SK-N-SH (cell line): ENCODE measurements around the gene KCNAB1. TPM values are rescaled to one million over a fixed set of nuclear protein-coding genes. Genes with fewer than 3 reads are reported as not detected.

Experiments
- CTCF ChIA-PET: fragments of 300-600, 350-600 bp; formaldehyde crosslinking; extraction: SDS; loops from one replicate; lab custom pipeline; 2021; lab: Yijun Ruan, JAX
- POLR2A ChIA-PET: fragments of 350-600 bp; sonication (Branson Sonifier 250); formaldehyde crosslinking; extraction: SDS; loops from one replicate; lab custom pipeline; 2020; ENCODE audit warnings: antibody characterized with exemption, inconsistent platforms; lab: Yijun Ruan, JAX
- DNase-seq: peaks from one replicate; pipeline ENCODE4 v3.0.0; 2012
- H2AFZ ChIP-seq: fragments of 200-600 bp; sonication (generic); 2 replicates; pipeline ENCODE4 v1.8.1; 2016; ENCODE audit warnings: antibody characterized with exemption, mild to moderate bottlenecking, low read depth
- H3F3A ChIP-seq: fragments of 200-600 bp; sonication (generic); replicated peaks from 2 replicates; pipeline ENCODE3; 2016; ENCODE audit warnings: antibody characterized with exemption, mild to moderate bottlenecking; ENCODE audit not compliant: insufficient read depth
- H3K27ac ChIP-seq, 2 experiments: fragments of 200-500 bp in 1 of 2; fragments of 200-600 bp in 1 of 2; sonication (Bioruptor generic) in 1 of 2; sonication (generic), shearing (Covaris generic) in 1 of 2; 2 replicates each; pipeline versions ENCODE4 v1.5.1 to v1.6.1; 2014 to 2016; ENCODE audit warnings: low read depth in 2 of 2, inconsistent platforms in 1 of 2, low read length in 1 of 2, mild to moderate bottlenecking in 1 of 2, mixed read lengths in 1 of 2
- H3K27me3 ChIP-seq: fragments of 200-600 bp; sonication (generic), shearing (Covaris generic); 2 replicates; pipeline ENCODE4 v1.6.1; 2016; ENCODE audit warnings: mixed run types; ENCODE audit not compliant: insufficient read depth
- H3K36me3 ChIP-seq, 2 experiments: fragments of 200-500 bp in 1 of 2; fragments of 200-600 bp in 1 of 2; sonication (Bioruptor generic) in 1 of 2; sonication (generic) in 1 of 2; replicated peaks in 1 of 2; 2 replicates each; pipeline versions ENCODE3 to v1.5.1; 2014 to 2016; ENCODE audit warnings: low read length in 1 of 2, mild to moderate bottlenecking in 1 of 2; ENCODE audit not compliant: insufficient read depth in 2 of 2, control insufficient read depth in 1 of 2
- H3K4me1 ChIP-seq, 2 experiments: fragments of 200-500 bp in 1 of 2; fragments of 200-600 bp in 1 of 2; sonication (Bioruptor generic) in 1 of 2; sonication (generic), shearing (Covaris generic) in 1 of 2; 2 replicates each; pipeline versions ENCODE4 v1.5.1 to v1.6.1; 2014 to 2016; ENCODE audit warnings: low read depth in 1 of 2, low read length in 1 of 2, mixed run types in 1 of 2; ENCODE audit not compliant: insufficient read depth in 2 of 2, control insufficient read depth in 1 of 2
- H3K4me2 ChIP-seq: fragments of 200-600 bp; sonication (generic), shearing (Covaris generic); 2 replicates; pipeline ENCODE4 v1.6.1; 2017; ENCODE audit warnings: mixed run types
- H3K4me3 ChIP-seq, 2 experiments: fragments of 200-500 bp in 1 of 2; fragments of 200-600 bp in 1 of 2; sonication (Bioruptor generic) in 1 of 2; sonication (generic), shearing (Covaris generic) in 1 of 2; 2 replicates each; pipeline versions ENCODE4 v1.5.1 to v1.8.1; 2014 to 2016; ENCODE audit warnings: low read depth in 2 of 2, inconsistent platforms in 1 of 2, low read length in 1 of 2, mild to moderate bottlenecking in 1 of 2, mixed read lengths in 1 of 2, moderate library complexity in 1 of 2
- H3K79me2 ChIP-seq: fragments of 200-600 bp; sonication (generic); 2 replicates; pipeline ENCODE4 v1.8.1; 2017; ENCODE audit warnings: mild to moderate bottlenecking; ENCODE audit not compliant: insufficient read depth
- H3K9ac ChIP-seq: fragments of 200-600 bp; sonication (generic); 2 replicates; pipeline ENCODE4 v1.6.1; 2017; ENCODE audit warnings: mixed run types
- H3K9me2 ChIP-seq: fragments of 200-600 bp; sonication (generic); 2 replicates; pipeline ENCODE4 v1.6.1; 2017; ENCODE audit warnings: mixed run types
- H3K9me3 ChIP-seq: fragments of 200-600 bp; sonication (generic); 2 replicates; pipeline ENCODE4 v1.6.1; 2017; ENCODE audit warnings: mixed run types, mild to moderate bottlenecking, moderate library complexity
- H4K20me1 ChIP-seq: fragments of 200-600 bp; sonication (generic); 2 replicates; pipeline ENCODE4 v1.6.1; 2017; ENCODE audit warnings: mild to moderate bottlenecking, mixed run types; ENCODE audit not compliant: insufficient read depth
- ELF1 ChIP-seq: IDR thresholded peaks from 2 replicates; pipeline ENCODE4 v1.4.0; 2012
- EZH2phosphoT487 ChIP-seq: fragments of 200-600 bp; sonication (generic); IDR thresholded peaks from 2 replicates; pipeline ENCODE4 v1.6.1; 2017; ENCODE audit warnings: low read depth, mixed run types, mild to moderate bottlenecking, antibody characterized with exemption, moderate library complexity, borderline replicate concordance
- FOSL2 ChIP-seq: IDR thresholded peaks from 2 replicates; pipeline ENCODE4 v1.4.0; 2012; ENCODE audit warnings: low read depth, mild to moderate bottlenecking, moderate library complexity, borderline replicate concordance
- MXI1 ChIP-seq: IDR thresholded peaks from 2 replicates; pipeline ENCODE4 v1.6.1; 2012; ENCODE audit warnings: mild to moderate bottlenecking, low read depth, low read length, improper control_type of control experiment
- POLR2AphosphoS5 ChIP-seq: IDR thresholded peaks from 2 replicates; pipeline ENCODE4 v1.6.1; 2012; ENCODE audit warnings: low read depth, low read length
- RAD21 ChIP-seq: IDR thresholded peaks from 2 replicates; pipeline ENCODE4 v1.6.1; 2012; ENCODE audit warnings: mild to moderate bottlenecking, low read length
- RXRA ChIP-seq: IDR thresholded peaks from 2 replicates; pipeline ENCODE4 v1.4.0; 2012; ENCODE audit warnings: low read depth, mild to moderate bottlenecking, borderline replicate concordance
- SIN3A ChIP-seq: IDR thresholded peaks from 2 replicates; pipeline ENCODE4 v1.6.1; 2012; ENCODE audit warnings: low read depth, mild to moderate bottlenecking, low read length, moderate library complexity, borderline replicate concordance
- TAF1 ChIP-seq: IDR thresholded peaks from 2 replicates; pipeline ENCODE4 v1.6.1; 2012; ENCODE audit warnings: low read depth, mild to moderate bottlenecking, low read length, moderate library complexity, borderline replicate concordance
- YY1 ChIP-seq: IDR thresholded peaks from 2 replicates; pipeline ENCODE4 v1.4.0; 2012; ENCODE audit warnings: low read depth, mild to moderate bottlenecking
- WGBS: methylation state at CpG from one replicate; pipeline ENCODE4 v1.1.6; 2017; ENCODE audit warnings: low lambda C conversion rate; 5-methylcytosine and 5-hydroxymethylcytosine counted together
- polyA plus RNA-seq, 3 experiments: library from polyadenylated mRNA; depleted of rRNA; stranded (reverse); fragments of >200 nt; gene quantifications; 2 replicates each; pipeline ENCODE4 v1.2.3, GENCODE V29; 2012
- TF ChIP-seq, protein P1 (sequence below): IDR thresholded peaks from 2 replicates; pipeline ENCODE4 v1.4.0; 2012; ENCODE audit warnings: low read depth, borderline replicate concordance
- TF ChIP-seq, protein P2 (sequence below): IDR thresholded peaks from 2 replicates; pipeline ENCODE4 v1.4.0; 2012; ENCODE audit warnings: low read depth, borderline replicate concordance
- TF ChIP-seq, protein P3 (sequence below): IDR thresholded peaks from 2 replicates; pipeline ENCODE4 v1.4.0; 2012; ENCODE audit warnings: low read depth

Gene KCNAB1
- polyA plus RNA-seq, 1 of the 3 experiments (the other 2 are of a cell fraction) = 82.1 TPM

DNA sequence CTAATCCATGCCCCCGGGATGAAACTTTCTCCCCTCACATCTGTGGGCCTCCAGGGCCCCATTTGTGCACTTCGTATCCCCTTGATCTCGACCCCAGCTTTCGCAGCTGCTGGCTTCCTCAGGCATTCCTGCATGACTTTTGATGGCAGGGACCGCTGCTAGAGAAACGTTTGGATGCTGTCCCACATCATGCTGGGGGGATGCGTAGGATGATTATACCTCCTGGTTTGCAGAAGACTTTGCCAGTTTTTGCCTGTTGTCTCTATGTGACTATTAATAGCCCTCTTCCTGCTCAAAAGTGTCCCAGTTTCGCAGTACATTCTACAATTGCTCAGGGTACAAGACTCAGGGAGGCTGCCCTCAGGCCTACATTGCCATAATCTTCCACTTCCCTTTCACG is 10.4 kb upstream of the KCNAB1 start:
- POLR2A ChIA-PET = no interaction called here

DNA sequence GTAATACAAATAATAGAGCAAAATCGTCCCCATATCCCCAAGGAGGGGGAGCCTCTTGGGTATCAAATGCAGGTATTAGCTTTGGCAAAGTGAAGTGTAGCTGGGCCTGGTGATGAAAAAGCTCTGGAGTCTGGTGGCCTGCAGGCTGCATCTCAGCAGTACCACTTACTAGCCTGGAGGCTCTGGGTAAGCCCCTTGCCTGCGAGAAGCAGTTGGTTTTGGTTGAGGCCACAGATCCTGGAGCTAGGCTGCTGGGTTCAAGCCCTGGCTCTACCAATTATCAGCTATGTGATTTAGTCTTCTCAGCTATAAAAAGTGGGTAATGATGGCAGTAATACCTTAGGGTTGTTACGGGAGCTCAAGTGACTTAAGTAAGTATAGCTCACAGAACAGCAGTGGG is 6.1 kb downstream of the KCNAB1 start:
- no peaks in the 10 kb centered on the region for H3K9me2 ChIP-seq
- no peaks in the 10 kb centered on the region; the same call in 1 of the 2 replicates for H3K27me3 ChIP-seq
- H3K27ac ChIP-seq = no peak overlapping the region
- no peaks in the 10 kb centered on the region for H3K79me2 ChIP-seq
- no peaks in the 10 kb centered on the region for H3K4me1 ChIP-seq
- H4K20me1 ChIP-seq = no peaks in the 10 kb centered on the region
- H2AFZ ChIP-seq = no peak overlapping the region
- H3F3A ChIP-seq = no peaks in the 10 kb centered on the region
- ChIA-PET POLR2A (no interaction called here), CTCF (interaction anchor here (0.8 to 2.9 kb wide), 3 partner anchors 10 to 24 kb away, joined by 3 to 10 read pairs (median 4); no protein-coding TSS in a partner anchor)
- DNase-seq = no peak
- no peaks in the 10 kb centered on the region for H3K9me3 ChIP-seq
- H3K36me3 ChIP-seq = no peaks in the 10 kb centered on the region
- H3K9ac ChIP-seq = no peak overlapping the region
- 26% methylated on average over 3 of the region's 3 CpGs for WGBS
- H3K4me2 ChIP-seq = no peak overlapping the region
- H3K4me3 ChIP-seq = no peak overlapping the region
- TF ChIP-seq RAD21 (no peak), YY1 (no peak), RXRA (no peak), MXI1 (no peak), EZH2phosphoT487 (no peak), FOSL2 (no peak), POLR2AphosphoS5 (no peak)
- TF ChIP-seq, protein P1, sequence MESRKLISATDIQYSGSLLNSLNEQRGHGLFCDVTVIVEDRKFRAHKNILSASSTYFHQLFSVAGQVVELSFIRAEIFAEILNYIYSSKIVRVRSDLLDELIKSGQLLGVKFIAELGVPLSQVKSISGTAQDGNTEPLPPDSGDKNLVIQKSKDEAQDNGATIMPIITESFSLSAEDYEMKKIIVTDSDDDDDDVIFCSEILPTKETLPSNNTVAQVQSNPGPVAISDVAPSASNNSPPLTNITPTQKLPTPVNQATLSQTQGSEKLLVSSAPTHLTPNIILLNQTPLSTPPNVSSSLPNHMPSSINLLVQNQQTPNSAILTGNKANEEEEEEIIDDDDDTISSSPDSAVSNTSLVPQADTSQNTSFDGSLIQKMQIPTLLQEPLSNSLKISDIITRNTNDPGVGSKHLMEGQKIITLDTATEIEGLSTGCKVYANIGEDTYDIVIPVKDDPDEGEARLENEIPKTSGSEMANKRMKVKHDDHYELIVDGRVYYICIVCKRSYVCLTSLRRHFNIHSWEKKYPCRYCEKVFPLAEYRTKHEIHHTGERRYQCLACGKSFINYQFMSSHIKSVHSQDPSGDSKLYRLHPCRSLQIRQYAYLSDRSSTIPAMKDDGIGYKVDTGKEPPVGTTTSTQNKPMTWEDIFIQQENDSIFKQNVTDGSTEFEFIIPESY = no peak
- TF ChIP-seq, protein P2, sequence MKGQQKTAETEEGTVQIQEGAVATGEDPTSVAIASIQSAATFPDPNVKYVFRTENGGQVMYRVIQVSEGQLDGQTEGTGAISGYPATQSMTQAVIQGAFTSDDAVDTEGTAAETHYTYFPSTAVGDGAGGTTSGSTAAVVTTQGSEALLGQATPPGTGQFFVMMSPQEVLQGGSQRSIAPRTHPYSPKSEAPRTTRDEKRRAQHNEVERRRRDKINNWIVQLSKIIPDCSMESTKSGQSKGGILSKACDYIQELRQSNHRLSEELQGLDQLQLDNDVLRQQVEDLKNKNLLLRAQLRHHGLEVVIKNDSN = no peak
- TF ChIP-seq, protein P3, sequence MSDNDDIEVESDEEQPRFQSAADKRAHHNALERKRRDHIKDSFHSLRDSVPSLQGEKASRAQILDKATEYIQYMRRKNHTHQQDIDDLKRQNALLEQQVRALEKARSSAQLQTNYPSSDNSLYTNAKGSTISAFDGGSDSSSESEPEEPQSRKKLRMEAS = no peak
- TF ChIP-seq, all 33 proteins: peak for 0

More for the DNA sequence above, 10.4 kb upstream of the KCNAB1 start:
- CTCF ChIA-PET = interaction anchor here (1.4 kb wide), 1 partner anchor 16 kb away, joined by 4 read pairs; no protein-coding TSS in a partner anchor
- Histone ChIP-seq H2AFZ (no peak overlapping the region), H4K20me1 (no peaks in the 10 kb centered on the region), H3K4me3 (no peak overlapping the region), H3K9me2 (no peaks in the 10 kb centered on the region), H3K9me3 (no peaks in the 10 kb centered on the region)
- TF ChIP-seq TAF1 = no peak
- TF ChIP-seq, protein P2 = no peak
- no peak for TF ChIP-seq ELF1
- TF ChIP-seq SIN3A = no peak
- TF ChIP-seq, all 33 proteins: peak for 0
- H3K9ac ChIP-seq = no peak overlapping the region
- no peak overlapping the region for H3K4me2 ChIP-seq
- H3K79me2 ChIP-seq = no peaks in the 10 kb centered on the region
- H3K4me1 ChIP-seq = no peaks in the 10 kb centered on the region
- WGBS = 44% methylated on average over 8 of the region's 9 CpGs
- no peak for DNase-seq
- no peaks in the 10 kb centered on the region for H3K36me3 ChIP-seq
- no peaks in the 10 kb centered on the region for H3F3A ChIP-seq
- H3K27ac ChIP-seq = no peak overlapping the region
- no peaks in the 10 kb centered on the region; the same call in none of the 2 replicates for H3K27me3 ChIP-seq
